ENCODE measurements around the gene CDK14.

Gene CDK14

GRCh38 chr7:91007371-91007770 lies 411.2 kb downstream of the CDK14 start:
- no peak for DNase-seq (ENCODE audit: low spot score)

- DNase-seq (ENCODE audit: low spot score): no peak
Measured at GRCh38 chr7:91013078-91013477, 417.0 kb downstream of the CDK14 start.

GRCh38 chr7:91019686-91020385 lies 423.7 kb downstream of the CDK14 start:
- no peak for DNase-seq (ENCODE audit: low spot score)

GRCh38 chr7:91020636-91021385 lies 424.7 kb downstream of the CDK14 start:
- DNase-seq (ENCODE audit: low spot score): no peak

- DNase-seq (ENCODE audit: low spot score): no peak
Measured at GRCh38 chr7:91021956-91022355, 425.8 kb downstream of the CDK14 start.

GRCh38 chr7:91025906-91026390 lies 429.8 kb downstream of the CDK14 start:
- no peak for DNase-seq (ENCODE audit: low spot score)

GRCh38 chr7:91029688-91030087 lies 433.6 kb downstream of the CDK14 start:
- no peak for DNase-seq (ENCODE audit: low spot score)

GRCh38 chr7:91030680-91031380 lies 434.7 kb downstream of the CDK14 start:
- no peak for DNase-seq (ENCODE audit: low spot score)

GRCh38 chr7:91031757-91032156 lies 435.6 kb downstream of the CDK14 start:
- no peak for DNase-seq (ENCODE audit: low spot score)

GRCh38 chr7:91033574-91033973 lies 437.5 kb downstream of the CDK14 start:
- DNase-seq (ENCODE audit: low spot score): no peak

- DNase-seq (ENCODE audit: low spot score): peak; percentile 40
Measured at GRCh38 chr7:91034459-91035368, 438.6 kb downstream of the CDK14 start.

GRCh38 chr7:91039033-91039432 lies 442.9 kb downstream of the CDK14 start:
- no peak for DNase-seq (ENCODE audit: low spot score)

GRCh38 chr7:91041141-91041540 lies 445.0 kb downstream of the CDK14 start:
- no peak for DNase-seq (ENCODE audit: low spot score)

- DNase-seq (ENCODE audit: low spot score): no peak
Measured at GRCh38 chr7:91041901-91042484, 445.9 kb downstream of the CDK14 start.

- peak; percentile 10 for DNase-seq (ENCODE audit: low spot score)
Measured at GRCh38 chr7:91043186-91043585, 447.1 kb downstream of the CDK14 start.

GRCh38 chr7:91043924-91044645 lies 448.0 kb downstream of the CDK14 start:
- no peak for DNase-seq (ENCODE audit: low spot score)

- no peak for DNase-seq (ENCODE audit: low spot score)
Measured at GRCh38 chr7:91045606-91046005, 449.5 kb downstream of the CDK14 start.

- no peak for DNase-seq (ENCODE audit: low spot score)
Measured at GRCh38 chr7:91046322-91047089, 450.4 kb downstream of the CDK14 start.

- no peak for DNase-seq (ENCODE audit: low spot score)
Measured at GRCh38 chr7:91047636-91048035, 451.5 kb downstream of the CDK14 start.

- DNase-seq (ENCODE audit: low spot score): no peak
Measured at GRCh38 chr7:91050677-91051076, 454.6 kb downstream of the CDK14 start.

Measured in globus pallidus (tissue), 1 donor.